Spinal cord (tissue), 10 donors: ENCODE data around the gene ECM1. TPM values are rescaled to one million over a fixed set of nuclear protein-coding genes. Genes with fewer than 3 reads are reported as not detected.

Experiments used
- DNase-seq, 6 donors: peaks; one replicate each; pipeline versions ENCODE4 v3.0.0 to v3.0.0-alpha.2; 2013 to 2015; ENCODE audit warnings: low spot score in 6 of 6, low read depth in 4 of 6
- H3K27ac ChIP-seq: one replicate; pipeline ENCODE4 v1.5.1; 2013; ENCODE audit warnings: low read depth, low read length, control low read depth
- H3K27me3 ChIP-seq: one replicate; pipeline ENCODE4 v1.6.1; 2013; ENCODE audit warnings: low read length; ENCODE audit not compliant: control insufficient read depth, insufficient read depth
- H3K36me3 ChIP-seq: one replicate; pipeline ENCODE4 v1.6.1; 2013; ENCODE audit warnings: low read length; ENCODE audit not compliant: control insufficient read depth, insufficient read depth
- H3K4me1 ChIP-seq: one replicate; pipeline ENCODE4 v1.6.1; 2013; ENCODE audit warnings: low read length; ENCODE audit not compliant: control insufficient read depth, insufficient read depth
- H3K4me3 ChIP-seq: one replicate; pipeline ENCODE4 v1.5.1; 2013; ENCODE audit warnings: low read depth, low read length, control low read depth
- H3K9me3 ChIP-seq: one replicate; pipeline ENCODE4 v1.6.1; 2013; ENCODE audit warnings: low read length; ENCODE audit not compliant: control insufficient read depth, insufficient read depth
- WGBS: methylation state at CpG from one replicate; pipeline ENCODE4 v1.1.5; 2013; ENCODE audit warnings: missing lambda C conversion rate; ENCODE audit not compliant: insufficient coverage; 5-methylcytosine and 5-hydroxymethylcytosine counted together
- polyA plus RNA-seq, 2 donors: library from polyadenylated mRNA; unstranded; fragments of 120-200 nt; gene quantifications; one replicate each; pipeline ENCODE4 v1.2.1, GENCODE V29; 2013; ENCODE audit not compliant: insufficient read length in 2 of 2
- small RNA-seq: library from RNA; depleted of rRNA; stranded (forward); fragments of <200 nt; gene quantifications from one replicate; pipeline ENCODE3, GENCODE V24; 2014; ENCODE audit warnings: low replicate concordance
- total RNA-seq, 2 donors: library from RNA; depleted of rRNA in 1 of 2; stranded (reverse); fragments of 120-200 nt in 1 of 2; fragments of >200 nt in 1 of 2; gene quantifications; one replicate each; pipeline versions ENCODE4 v1.2.3 to v1.2.4, GENCODE V29; 2013 to 2014
- donor health status: healthy.

The ECM1 gene
- total and polyA plus RNA-seq, 4 donors = 2.1 to 20.4 (median 12.7) TPM

DNA sequence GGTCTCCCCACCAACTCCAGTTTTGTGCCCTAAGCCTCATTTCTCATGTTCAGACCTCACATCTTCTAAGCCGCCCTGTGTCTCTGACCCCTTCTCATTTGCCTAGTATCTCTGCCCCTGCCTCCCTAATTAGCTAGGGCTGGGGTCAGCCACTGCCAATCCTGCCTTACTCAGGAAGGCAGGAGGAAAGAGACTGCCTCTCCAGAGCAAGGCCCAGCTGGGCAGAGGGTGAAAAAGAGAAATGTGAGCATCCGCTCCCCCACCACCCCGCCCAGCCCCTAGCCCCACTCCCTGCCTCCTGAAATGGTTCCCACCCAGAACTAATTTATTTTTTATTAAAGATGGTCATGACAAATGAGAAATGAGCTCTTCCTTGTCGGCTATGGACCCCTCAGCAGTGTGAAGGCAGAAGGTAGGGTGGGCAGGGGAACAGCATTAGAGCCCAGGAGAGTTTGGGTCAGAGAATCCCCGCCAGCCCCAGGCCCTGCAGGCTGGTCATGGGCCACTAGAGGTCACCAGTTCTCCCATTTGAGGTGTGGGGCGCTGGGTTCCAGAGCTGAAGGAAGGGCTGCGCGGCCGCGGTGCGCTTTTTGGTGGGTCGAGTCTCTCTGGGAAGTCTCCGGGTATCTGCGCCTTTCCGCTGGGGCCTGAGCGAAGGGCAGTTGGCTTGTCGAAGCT, 52.8 kb downstream of the ECM1 start:
- Histone ChIP-seq H3K27me3 (no peaks in the 10 kb centered on the region), H3K9me3 (no peaks in the 10 kb centered on the region), H3K36me3 (peaks cover 39% of the 10 kb centered on the region), H3K4me1 (peaks cover 57% of the 10 kb centered on the region), H3K27ac (peak overlapping the region; percentile 100), H3K4me3 (peak overlapping the region; percentile 46)
- WGBS = under 1% methylated on average over 13 of the region's 17 CpGs
- peak in 5 of 6 donors; percentile 71 to 93 (median 78) for DNase-seq

DNA sequence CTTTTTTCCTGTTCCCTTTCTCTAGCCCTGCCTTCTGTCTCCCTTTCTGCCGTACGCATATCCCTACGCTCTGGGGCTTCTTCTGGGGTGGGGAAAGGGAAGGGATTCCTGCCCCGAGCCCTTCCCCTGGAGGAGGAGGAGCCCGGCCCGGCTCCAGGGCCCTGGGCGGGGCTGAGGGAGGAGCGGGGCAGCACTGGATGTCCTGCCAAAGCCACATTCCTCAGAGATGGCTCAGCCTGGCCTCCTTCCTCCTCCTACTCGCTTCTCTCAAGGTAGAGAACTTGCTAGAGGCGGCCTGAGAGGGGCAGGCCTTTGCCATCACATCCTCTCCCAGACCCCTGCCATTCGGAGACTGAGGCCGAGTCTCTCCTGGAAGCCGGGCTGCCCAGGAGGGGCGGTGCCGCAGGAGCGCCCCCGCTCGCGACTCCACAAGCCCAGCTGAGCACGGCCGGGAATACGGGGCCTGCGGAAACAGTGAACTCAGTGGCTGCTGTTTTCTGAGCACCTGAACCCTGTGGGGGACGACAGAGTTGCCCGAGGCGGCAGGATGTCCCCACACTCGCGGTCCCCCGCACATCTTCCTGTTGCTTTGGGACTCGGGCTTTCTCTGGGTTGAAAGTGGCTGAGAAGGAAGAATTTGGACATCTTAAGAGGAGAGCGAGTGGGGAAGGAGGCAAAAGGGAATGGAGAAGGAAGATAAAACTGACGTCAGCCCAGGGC, 53.5 kb downstream of the ECM1 start:
- peaks cover 32% of the 10 kb centered on the region for H3K36me3 ChIP-seq
- H3K9me3 ChIP-seq = no peaks in the 10 kb centered on the region
- 2% methylated on average over 28 of the region's 32 CpGs for WGBS
- peaks cover 57% of the 10 kb centered on the region for H3K4me1 ChIP-seq
- H3K27me3 ChIP-seq = no peaks in the 10 kb centered on the region
- DNase-seq = peak in 5 of 6 donors; percentile 77 to 95 (median 82)
- peak overlapping the region; percentile 46 for H3K4me3 ChIP-seq
- peak overlapping the region; percentile 100 for H3K27ac ChIP-seq

DNA sequence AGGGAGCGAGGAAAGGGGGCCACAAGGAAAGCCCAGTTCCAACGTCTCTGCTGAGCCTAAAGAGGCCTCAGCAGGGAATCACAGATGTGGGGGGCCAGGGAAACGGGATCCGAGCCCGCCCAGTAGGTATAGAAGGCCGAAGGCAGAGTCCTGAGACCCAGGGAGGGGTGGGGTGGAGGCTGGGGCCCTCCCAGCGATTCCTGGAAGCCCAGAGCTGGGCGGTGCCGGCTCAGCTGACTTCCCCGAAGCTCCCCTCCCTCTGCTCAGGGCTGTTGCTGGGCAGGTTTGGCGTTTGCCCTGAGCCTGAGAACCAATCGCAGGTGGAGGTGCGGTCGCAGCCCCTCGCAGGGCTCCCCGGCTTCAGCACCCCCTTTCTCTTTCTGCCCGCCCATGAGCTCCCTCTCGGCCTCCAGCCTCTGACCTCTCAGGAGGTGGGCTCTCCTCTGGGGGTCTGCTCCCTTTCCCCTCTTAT, 54.1 kb downstream of the ECM1 start:
- no peaks in the 10 kb centered on the region for H3K27me3 ChIP-seq
- peak overlapping the region; percentile 46 for H3K4me3 ChIP-seq
- H3K27ac ChIP-seq = peak overlapping the region; percentile 100
- WGBS = 8% methylated on average over 18 of the region's 18 CpGs
- H3K36me3 ChIP-seq = peaks cover 28% of the 10 kb centered on the region
- peak in 3 of 6 donors; percentile 55 to 91 (median 76) for DNase-seq
- peaks cover 59% of the 10 kb centered on the region for H3K4me1 ChIP-seq
- no peaks in the 10 kb centered on the region for H3K9me3 ChIP-seq

DNA sequence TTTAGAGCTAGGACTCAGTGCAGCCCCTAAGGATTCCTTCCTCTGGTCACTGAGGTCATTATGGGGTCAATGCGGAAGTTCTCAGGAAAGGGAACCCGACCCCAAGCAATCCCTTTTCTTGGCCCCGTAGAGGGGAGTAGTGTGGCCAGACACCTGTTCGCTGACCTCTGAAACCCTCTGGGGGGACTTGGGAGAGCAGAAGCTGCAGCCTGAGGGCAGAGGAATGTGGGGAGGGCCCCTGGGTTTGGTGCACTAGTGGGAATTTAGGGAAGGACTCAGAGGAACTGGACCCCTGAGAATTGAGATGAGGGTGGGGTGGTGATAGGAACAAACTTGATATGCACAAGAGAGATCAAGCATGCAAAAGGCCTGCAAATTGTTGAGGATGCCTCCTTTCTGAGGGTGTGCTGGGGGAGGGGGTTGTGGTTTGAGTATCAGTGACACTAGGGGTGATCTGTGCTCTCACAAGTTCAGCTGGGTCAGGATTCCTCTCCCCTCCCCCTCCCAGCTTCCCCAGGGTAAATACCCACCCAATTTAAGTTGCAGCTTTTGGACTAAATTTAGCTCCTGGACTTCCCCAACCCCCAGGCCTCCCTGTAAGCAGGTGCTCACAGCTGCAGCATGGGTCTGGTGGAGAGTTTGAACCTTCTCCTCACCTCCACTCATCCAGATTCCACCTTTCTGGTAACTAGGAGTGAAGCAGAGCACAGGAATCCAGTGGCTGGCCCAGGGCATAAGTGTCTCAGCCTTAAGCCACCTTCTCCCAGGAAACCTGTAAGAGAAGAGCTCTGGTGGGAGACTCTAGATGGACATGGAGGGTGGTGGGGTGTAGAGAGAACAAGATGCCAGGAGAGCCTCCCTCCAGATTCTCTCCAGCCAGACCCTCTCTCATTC, 54.8 kb downstream of the ECM1 start:
- H3K36me3 ChIP-seq = peaks cover 21% of the 10 kb centered on the region
- H3K27me3 ChIP-seq = no peaks in the 10 kb centered on the region
- H3K27ac ChIP-seq = peak overlapping the region; percentile 100
- WGBS = 20% methylated on average over 4 of the region's 4 CpGs
- no peak for DNase-seq
- H3K4me3 ChIP-seq = peak overlapping the region; percentile 46
- H3K9me3 ChIP-seq = no peaks in the 10 kb centered on the region
- H3K4me1 ChIP-seq = peaks cover 66% of the 10 kb centered on the region

Small RNA genes lying within 50 kb of the gene (small RNA-seq; reads per million reads assigned to genes)
- not detected for gene MIR4257

Other genes with a start within 250 kb of the ECM1 start
- 100 to 1,000 TPM in 1 of 2 donors, 10 to 100 TPM in 1; 63.1 to 121 TPM for gene APH1A, start 239.1 kb upstream of the ECM1 start, total RNA-seq
- gene APH1A, start 239.1 kb upstream of the ECM1 start, polyA plus RNA-seq = 100 to 1,000 TPM; 156 TPM
- 10 to 100 TPM; 51.5 to 86.9 TPM for gene C1orf54, start 235.3 kb upstream of the ECM1 start, total RNA-seq
- 10 to 100 TPM; 32.5 to 38.3 TPM for gene C1orf54, start 235.3 kb upstream of the ECM1 start, polyA plus RNA-seq
- gene CIART, start 225.6 kb upstream of the ECM1 start, total RNA-seq = 10 to 100 TPM in 1 of 2 donors, 1 to 10 TPM in 1; 4.3 to 14.7 TPM
- 10 to 100 TPM; 11.0 to 14.1 TPM for gene CIART, start 225.6 kb upstream of the ECM1 start, polyA plus RNA-seq
- gene MRPS21, start 214.2 kb upstream of the ECM1 start, total RNA-seq = 100 to 1,000 TPM in 1 of 2 donors, 10 to 100 TPM in 1; 51.6 to 111 TPM
- gene MRPS21, start 214.2 kb upstream of the ECM1 start, polyA plus RNA-seq = 10 to 100 TPM; 87.4 to 97.5 TPM
- gene PRPF3, start 186.6 kb upstream of the ECM1 start, total RNA-seq = 10 to 100 TPM; 39.0 to 77.2 TPM
- 10 to 100 TPM; 52.8 to 86.8 TPM for gene PRPF3, start 186.6 kb upstream of the ECM1 start, polyA plus RNA-seq
- 10 to 100 TPM; 17.0 to 23.7 TPM for gene RPRD2, start 144.0 kb upstream of the ECM1 start, total RNA-seq
- 10 to 100 TPM; 33.9 to 35.9 TPM for gene RPRD2, start 144.0 kb upstream of the ECM1 start, polyA plus RNA-seq
- 10 to 100 TPM; 22.7 to 23.4 TPM for gene TARS2, start 20.7 kb upstream of the ECM1 start, total RNA-seq
- 10 to 100 TPM; 32.3 to 45.9 TPM for gene TARS2, start 20.7 kb upstream of the ECM1 start, polyA plus RNA-seq
- 1 to 10 TPM in 1 of 2 donors, not detected in 1; 1.2 TPM for gene FALEC, start 7.6 kb downstream of the ECM1 start, total RNA-seq
- gene FALEC, start 7.6 kb downstream of the ECM1 start, polyA plus RNA-seq = 1 to 10 TPM; 1.4 to 1.6 TPM
- gene ADAMTSL4, start 41.3 kb downstream of the ECM1 start, total RNA-seq = 10 to 100 TPM in 1 of 2 donors, 1 to 10 TPM in 1; 7.7 to 13.1 TPM
- gene ADAMTSL4, start 41.3 kb downstream of the ECM1 start, polyA plus RNA-seq = 10 to 100 TPM in 1 of 2 donors, 1 to 10 TPM in 1; 2.6 to 19.1 TPM
- gene MCL1, start 71.5 kb downstream of the ECM1 start, total RNA-seq = 100 to 1,000 TPM; 144 to 185 TPM
- gene MCL1, start 71.5 kb downstream of the ECM1 start, polyA plus RNA-seq = 100 to 1,000 TPM; 115 TPM
- 100 to 1,000 TPM; 120 to 146 TPM for gene ENSA, start 121.5 kb downstream of the ECM1 start, total RNA-seq
- 100 to 1,000 TPM; 179 to 212 TPM for gene ENSA, start 121.5 kb downstream of the ECM1 start, polyA plus RNA-seq
- 10 to 100 TPM; 14.5 to 17.2 TPM for gene GOLPH3L, start 189.0 kb downstream of the ECM1 start, total RNA-seq
- gene GOLPH3L, start 189.0 kb downstream of the ECM1 start, polyA plus RNA-seq = 10 to 100 TPM; 17.8 to 17.9 TPM
- 1 to 10 TPM in 1 of 2 donors, under 1 TPM in 1; 0.77 to 2.7 TPM for gene HORMAD1, start 212.8 kb downstream of the ECM1 start, total RNA-seq
- under 1 TPM in 1 of 2 donors, not detected in 1; 0.21 TPM for gene HORMAD1, start 212.8 kb downstream of the ECM1 start, polyA plus RNA-seq